HCT116 (cell line): ENCODE results near the gene IFT57. TPM values are rescaled to one million over a fixed set of nuclear protein-coding genes. Genes with fewer than 3 reads are reported as not detected.

Experiments used
- ATAC-seq: fragments of 200-7000 bp; cut with Tn5 transposase; 2 replicates; pipeline ENCODE4 v1.9.1; 2020; ENCODE audit warnings: mild to moderate bottlenecking, moderate library complexity
- BruUV-seq: library from RNA; stranded (reverse); fragments of 400-500 nt; replicated peaks from 2 replicates; lab custom pipeline; 2021; lab: Mats Ljungman, UMichigan
- CTCF ChIA-PET: fragments of 300-600 bp; sonication (Branson Sonifier 250); formaldehyde crosslinking; loops from one replicate; lab custom pipeline; 2021; ENCODE audit warnings: antibody characterized with exemption; lab: Charles Lee
- POLR2A ChIA-PET: fragments of 300-600, 350-600 bp; sonication (Branson Sonifier 250); formaldehyde crosslinking; loops from one replicate; lab custom pipeline; 2021; ENCODE audit warnings: antibody characterized with exemption; lab: Charles Lee
- RAD21 ChIA-PET, 2 experiments: fragments of 300-600 bp; sonication (Branson Sonifier 250); formaldehyde crosslinking; loops; one replicate each; lab custom pipeline; 2023; ENCODE audit warnings: low total read pairs in 2 of 2; ENCODE audit not compliant: uncharacterized antibody in 2 of 2, unreplicated experiment in 2 of 2, low non-redundant PET in 1 of 2; lab: Charles Lee
- DNase-seq: peaks from one replicate; pipeline ENCODE4 v3.0.0-alpha.2; 2010; ENCODE audit warnings: low read depth, low spot score
- H2AFZ ChIP-seq: fragments of 200-600 bp; shearing (Covaris generic), sonication (generic); 2 replicates; pipeline ENCODE4 v1.6.1; 2017; ENCODE audit warnings: low read depth, mixed run types, mixed read lengths, antibody characterized with exemption, low read length; ENCODE audit not compliant: poor library complexity, severe bottlenecking
- H3K27ac ChIP-seq: 2 replicates; pipeline ENCODE4 v1.5.1; 2012; ENCODE audit warnings: low read depth, low read length
- H3K27me3 ChIP-seq: fragments of 200-600 bp; sonication (generic); 2 replicates; pipeline ENCODE4 v1.6.1; 2016; ENCODE audit warnings: mixed run types, low read length, mixed read lengths; ENCODE audit not compliant: insufficient read depth
- H3K36me3 ChIP-seq, 2 experiments: fragments of 200-500 bp in 1 of 2; fragments of 200-600 bp in 1 of 2; sonication (Bioruptor generic) in 1 of 2; sonication (generic) in 1 of 2; 2 replicates each; pipeline versions ENCODE4 v1.5.1 to v1.6.1; 2014 to 2016; ENCODE audit warnings: low read length in 2 of 2, inconsistent platforms in 1 of 2, mixed read lengths in 1 of 2, mixed run types in 1 of 2; ENCODE audit not compliant: insufficient read depth in 2 of 2, control insufficient read depth in 1 of 2
- H3K4me1 ChIP-seq, 2 experiments: fragments of 200-600 bp in 1 of 2; sonication (generic) in 1 of 2; 2 replicates each; pipeline versions ENCODE4 v1.5.1 to v1.6.1; 2012 to 2017; ENCODE audit warnings: low read length in 2 of 2, inconsistent platforms in 1 of 2, mild to moderate bottlenecking in 1 of 2, mixed read lengths in 1 of 2, mixed run types in 1 of 2, moderate library complexity in 1 of 2; ENCODE audit not compliant: insufficient read depth in 2 of 2, control insufficient read depth in 1 of 2
- H3K4me2 ChIP-seq: fragments of 200-600 bp; sonication (generic); 2 replicates; pipeline ENCODE4 v1.6.1; 2017; ENCODE audit warnings: mixed run types, low read length, mixed read lengths
- H3K4me3 ChIP-seq, 2 experiments: fragments of 200-600 bp in 1 of 2; sonication (generic) in 1 of 2; replicated peaks in 1 of 2; 2 replicates each; pipeline ENCODE4 v1.5.1; 2011 to 2016; ENCODE audit warnings: low read length in 2 of 2, control low read depth in 1 of 2, low read depth in 1 of 2, mild to moderate bottlenecking in 1 of 2, mixed read lengths in 1 of 2, mixed run types in 1 of 2
- H3K79me2 ChIP-seq: fragments of 200-600 bp; sonication (generic); 2 replicates; pipeline ENCODE4 v1.6.1; 2017; ENCODE audit warnings: mild to moderate bottlenecking, mixed run types, low read length, moderate library complexity, mixed read lengths; ENCODE audit not compliant: insufficient read depth
- H3K9ac ChIP-seq: fragments of 200-600 bp; sonication (generic); 2 replicates; pipeline ENCODE4 v1.6.1; 2016; ENCODE audit warnings: low read length, mixed read lengths
- H3K9me2 ChIP-seq: fragments of 200-600 bp; sonication (generic), shearing (Covaris generic); 2 replicates; pipeline ENCODE4 v1.6.1; 2017; ENCODE audit warnings: mixed run types, mild to moderate bottlenecking, moderate library complexity; ENCODE audit not compliant: insufficient read depth
- H3K9me3 ChIP-seq, 2 experiments: fragments of 200-500 bp in 1 of 2; fragments of 200-600 bp in 1 of 2; sonication (Bioruptor generic) in 1 of 2; sonication (generic) in 1 of 2; 2 replicates each; pipeline ENCODE4 v1.6.1; 2014 to 2017; ENCODE audit warnings: low read length in 2 of 2, mixed read lengths in 2 of 2, inconsistent platforms in 1 of 2, low read depth in 1 of 2, mild to moderate bottlenecking in 1 of 2, mixed run types in 1 of 2, moderate library complexity in 1 of 2; ENCODE audit not compliant: control insufficient read depth in 1 of 2, insufficient read depth in 1 of 2
- H4K20me1 ChIP-seq: fragments of 200-600 bp; sonication (generic), shearing (Covaris generic); 2 replicates; pipeline ENCODE4 v1.6.1; 2017; ENCODE audit warnings: mixed run types, mild to moderate bottlenecking, moderate library complexity; ENCODE audit not compliant: insufficient read depth
- ATF3 ChIP-seq: IDR thresholded peaks from 2 replicates; pipeline ENCODE4 v1.6.1; 2012
- CBX3 ChIP-seq: IDR thresholded peaks from 2 replicates; pipeline ENCODE4 v1.6.1; 2012; ENCODE audit warnings: low read depth
- CEBPB ChIP-seq: IDR thresholded peaks from 2 replicates; pipeline ENCODE4 v1.6.1; 2012; ENCODE audit warnings: low read depth
- CTCF ChIP-seq, 3 experiments: fragments of 200-600 bp in 1 of 3; sonication (generic) in 1 of 3; IDR thresholded peaks in 2 of 3; conservative IDR thresholded peaks in 1 of 3; 2 replicates each; pipeline ENCODE4 v1.5.1; 2012 to 2017; ENCODE audit warnings: low read depth in 2 of 3, low read length in 2 of 3, antibody characterized with exemption in 1 of 3, borderline replicate concordance in 1 of 3, control low read depth in 1 of 3, mild to moderate bottlenecking in 1 of 3, mixed read lengths in 1 of 3, mixed run types in 1 of 3, moderate library complexity in 1 of 3; ENCODE audit not compliant: insufficient read depth in 1 of 3
- EGR1 ChIP-seq: IDR thresholded peaks from 2 replicates; pipeline ENCODE4 v1.6.1; 2012; ENCODE audit warnings: low read depth
- ELF1 ChIP-seq: IDR thresholded peaks from 2 replicates; pipeline ENCODE4 v1.6.1; 2012; ENCODE audit warnings: low read depth, borderline replicate concordance
- FOSL1 ChIP-seq: IDR thresholded peaks from 2 replicates; pipeline ENCODE4 v1.6.1; 2012; ENCODE audit warnings: low read depth
- JUND ChIP-seq: IDR thresholded peaks from 2 replicates; pipeline ENCODE4 v1.6.1; 2012
- POLR2A ChIP-seq: IDR thresholded peaks from 2 replicates; pipeline ENCODE4 v1.7.0; 2011; ENCODE audit warnings: borderline replicate concordance; ENCODE audit not compliant: insufficient read depth, insufficient read length; ENCODE audit errors: extremely low read depth
- POLR2AphosphoS5 ChIP-seq: IDR thresholded peaks from 2 replicates; pipeline ENCODE4 v1.6.1; 2011; ENCODE audit warnings: mild to moderate bottlenecking, low read depth, low read length, moderate library complexity
- RAD21 ChIP-seq: IDR thresholded peaks from 2 replicates; pipeline ENCODE4 v1.6.1; 2012; ENCODE audit warnings: low read depth, mild to moderate bottlenecking
- REST ChIP-seq: IDR thresholded peaks from 2 replicates; pipeline ENCODE4 v1.6.1; 2012; ENCODE audit warnings: low read depth
- SIN3A ChIP-seq: IDR thresholded peaks from 2 replicates; pipeline ENCODE4 v1.6.1; 2012; ENCODE audit warnings: low read depth
- SRF ChIP-seq: IDR thresholded peaks from 2 replicates; pipeline ENCODE4 v1.6.1; 2012; ENCODE audit warnings: low read depth
- TCF7L2 ChIP-seq: IDR thresholded peaks from 2 replicates; pipeline ENCODE4 v1.7.0; 2011; ENCODE audit warnings: borderline replicate concordance, inconsistent platforms; ENCODE audit not compliant: insufficient read depth, insufficient read length; ENCODE audit errors: extremely low read depth
- YY1 ChIP-seq: IDR thresholded peaks from 2 replicates; pipeline ENCODE4 v1.6.1; 2011; ENCODE audit warnings: low read length, low read depth, moderate library complexity, mild to moderate bottlenecking; ENCODE audit not compliant: insufficient replicate concordance; ENCODE audit errors: extremely low read depth
- ZBTB33 ChIP-seq: IDR thresholded peaks from 2 replicates; pipeline ENCODE4 v1.6.1; 2011; ENCODE audit warnings: mild to moderate bottlenecking, low read length, moderate library complexity; ENCODE audit not compliant: insufficient replicate concordance; ENCODE audit errors: extremely low read depth
- ZFX ChIP-seq: fragments of 450-650 bp; IDR thresholded peaks from 2 replicates; pipeline ENCODE4 v1.6.1; 2017
- ZNF274 ChIP-seq: fragments of 200-500 bp; sonication (Bioruptor generic); IDR thresholded peaks from 2 replicates; pipeline ENCODE4 v1.6.1; 2014; ENCODE audit warnings: mild to moderate bottlenecking, low read depth, low read length, inconsistent platforms
- intact Hi-C: fragments of 100-400 bp; cut with micrococcal nuclease; formaldehyde crosslinking; loops from 2 replicates; pipeline ENCODE4 v1.10.0; 2022
- total RNA-seq: library from RNA; stranded (reverse); gene quantifications from one replicate; pipeline ENCODE4 v1.2.1, GENCODE V29; 2021; ENCODE audit not compliant: unreplicated experiment

The IFT57 gene
- total RNA-seq, 1 experiment from 2014 or later, result 38.4 TPM

GRCh38 chr3:108130701-108131474, 91.3 kb downstream of the IFT57 start:
- BruUV-seq, result no TSS peak
- peaks cover 0 to 45% of the 10 kb centered on the region in 2 experiments for H3K4me1 ChIP-seq
- CTCF ChIA-PET, result no interaction called here
- POLR2A ChIA-PET, result no interaction called here
- peak overlapping the region; percentile 64 for H3K4me2 ChIP-seq
- no peaks in the 10 kb centered on the region for H3K36me3 ChIP-seq
- DNase-seq (peak; percentile 56), ATAC-seq (peak; percentile 50)
- H3K9me3 ChIP-seq, result no peaks in the 10 kb centered on the region
- H4K20me1 ChIP-seq, result no peaks in the 10 kb centered on the region
- H3K9ac ChIP-seq, result no peak overlapping the region
- H3K79me2 ChIP-seq, result no peaks in the 10 kb centered on the region
- intact Hi-C loops, result no loop called here
- H3K27ac ChIP-seq, result no peak overlapping the region
- RAD21 ChIA-PET, result no interaction called here
- H3K9me2 ChIP-seq, result no peaks in the 10 kb centered on the region
- H3K27me3 ChIP-seq, result no peaks in the 10 kb centered on the region
- H3K4me3 ChIP-seq, result peak overlapping the region in 1 of 2 experiments; percentile 13; a peak in 1 of 4 replicates
- peak overlapping the region; percentile 21 for H2AFZ ChIP-seq
- TF ChIP-seq ZFX, result no peak
- TF ChIP-seq CEBPB, result peak; percentile 65
- TF ChIP-seq EGR1, result peak; percentile 42; the same call in 1 of the 2 replicates
- TF ChIP-seq FOSL1, result peak; percentile 95
- TF ChIP-seq SIN3A, result 0 out of 2 replicates have a peak, but pooled peaks have one; percentile 27
- peak; percentile 36; the same call in 1 of the 2 replicates for TF ChIP-seq POLR2AphosphoS5
- TF ChIP-seq REST, result no peak
- no peak for TF ChIP-seq POLR2A
- TF ChIP-seq ZNF274, result no peak
- TF ChIP-seq RAD21, result 0 out of 2 replicates have a peak, but pooled peaks have one; percentile 22
- TF ChIP-seq ZBTB33, result no peak
- TF ChIP-seq SRF, result peak; percentile 76
- TF ChIP-seq CBX3, result peak; percentile 79
- no peak for TF ChIP-seq CTCF (IDR thresholded peaks at IDR 0.05 in 2 of 3, conservative IDR thresholded peaks at IDR 0.05 in 1 of 3; ENCODE audit: borderline replicate concordance in 1 of 3, insufficient read depth in 1 of 3, low read depth in 2 of 3, low read length in 2 of 3)
- no peak for TF ChIP-seq TCF7L2
- TF ChIP-seq ELF1, result no peak
- TF ChIP-seq YY1, result no peak
- peak; percentile 87 for TF ChIP-seq JUND
- no peak for TF ChIP-seq ATF3
